Measurements from ENCODE around the gene HPGDS.

DNA sequence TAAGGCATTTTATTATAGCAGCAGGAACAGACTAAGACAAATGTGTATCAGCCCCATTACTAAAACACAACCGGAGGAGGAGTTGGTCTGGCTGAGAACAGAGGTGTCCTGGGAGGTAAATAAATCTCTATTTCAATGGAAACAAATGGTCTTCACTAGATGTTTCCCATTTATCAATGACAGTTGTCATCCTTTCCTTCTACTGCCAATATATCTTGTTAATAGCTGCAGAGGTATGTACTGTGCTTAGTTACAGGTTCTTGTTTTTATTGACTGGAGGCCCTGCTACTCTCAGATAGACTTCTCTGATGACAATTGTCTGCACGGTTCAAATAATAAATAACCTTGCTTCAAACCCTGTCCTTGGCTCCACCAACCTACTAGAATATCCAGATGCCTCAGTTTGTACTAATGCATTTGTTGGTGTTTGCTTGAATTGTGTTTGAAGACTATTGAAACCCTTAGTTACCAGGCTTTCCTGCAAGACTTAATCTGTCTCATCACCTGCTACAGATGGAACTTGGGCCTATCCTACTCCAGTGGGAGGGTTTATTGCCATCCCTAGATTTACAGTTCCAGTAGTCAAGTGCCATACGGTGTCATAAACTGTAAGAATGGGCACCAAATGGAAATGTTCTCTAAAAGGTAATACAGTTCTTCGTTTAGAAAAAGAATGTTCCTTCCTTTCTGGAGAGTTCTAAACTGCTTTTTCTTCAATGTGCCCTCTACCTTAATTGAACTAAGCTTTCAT, 29.8 kb upstream of the HPGDS start:
- TF ChIP-seq ZNF311 (tag by site-specific recombination; IDR thresholded peaks at IDR 0.05; ENCODE audit: borderline replicate concordance) (no peak), CTCF (tag by site-specific recombination; IDR thresholded peaks at IDR 0.05) (no peak), ZBTB17 (tag by site-specific recombination; IDR thresholded peaks at IDR 0.05) (no peak), SALL2 (tag by site-specific recombination; IDR thresholded peaks at IDR 0.05; ENCODE audit: borderline replicate concordance) (no peak), ZFP69B (tag by site-specific recombination; IDR thresholded peaks at IDR 0.05) (no peak), ZNF112 (tag by site-specific recombination; IDR thresholded peaks at IDR 0.05) (no peak), ZNF629 (tag by site-specific recombination; IDR thresholded peaks at IDR 0.05) (no peak), ZBTB10 (tag by site-specific recombination; IDR thresholded peaks at IDR 0.05) (no peak), REST (tag by site-specific recombination; IDR thresholded peaks at IDR 0.05) (no peak), SCRT1 (tag by site-specific recombination; IDR thresholded peaks at IDR 0.05; ENCODE audit: borderline replicate concordance) (no peak), ZNF202 (tag by site-specific recombination; IDR thresholded peaks at IDR 0.05; ENCODE audit: borderline replicate concordance) (no peak)
